ENCODE results near the gene UVRAG.
A peak's percentile ranks its signal among the peaks of the same experiment; 100 is the strongest.

Gene UVRAG

DNA sequence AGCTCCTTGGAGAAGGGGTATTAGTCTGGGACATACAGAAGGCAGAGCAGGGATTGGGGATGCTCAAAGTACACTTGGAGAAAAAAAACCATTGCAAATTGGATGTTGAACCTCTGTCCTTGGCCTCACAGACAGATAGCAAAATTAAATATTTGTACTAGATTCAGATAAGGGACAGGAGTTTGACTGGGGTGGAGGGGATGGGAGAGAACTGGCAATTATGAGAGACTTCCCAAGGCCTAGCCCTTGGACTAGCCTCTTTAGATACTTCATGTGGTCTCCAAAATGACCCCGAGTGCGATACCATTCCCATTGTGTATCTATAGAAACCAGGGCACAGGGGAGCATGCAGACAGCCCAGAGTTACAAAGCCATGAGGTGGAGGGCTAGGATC lies 30.9 kb upstream of the UVRAG start:
- no peak for DNase-seq

DNA sequence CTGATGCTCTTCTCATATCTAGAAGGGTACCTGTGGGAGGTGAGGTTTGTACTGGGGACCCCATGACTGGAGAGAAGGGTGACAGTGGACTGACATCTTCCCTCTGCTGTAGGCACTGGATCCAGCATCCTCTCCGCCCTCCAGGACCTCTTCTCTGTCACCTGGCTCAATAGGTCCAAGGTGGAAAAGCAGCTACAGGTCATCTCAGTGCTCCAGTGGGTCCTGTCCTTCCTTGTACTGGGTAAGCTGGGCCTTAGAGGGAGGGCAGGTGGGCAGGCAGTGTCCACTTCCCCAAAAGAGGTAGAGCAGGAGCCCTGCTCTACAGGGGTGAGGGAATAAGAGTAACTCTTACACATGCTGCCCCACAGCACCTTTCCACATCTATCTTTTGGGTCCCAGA lies 30.5 kb upstream of the UVRAG start:
- no peak for DNase-seq

DNA sequence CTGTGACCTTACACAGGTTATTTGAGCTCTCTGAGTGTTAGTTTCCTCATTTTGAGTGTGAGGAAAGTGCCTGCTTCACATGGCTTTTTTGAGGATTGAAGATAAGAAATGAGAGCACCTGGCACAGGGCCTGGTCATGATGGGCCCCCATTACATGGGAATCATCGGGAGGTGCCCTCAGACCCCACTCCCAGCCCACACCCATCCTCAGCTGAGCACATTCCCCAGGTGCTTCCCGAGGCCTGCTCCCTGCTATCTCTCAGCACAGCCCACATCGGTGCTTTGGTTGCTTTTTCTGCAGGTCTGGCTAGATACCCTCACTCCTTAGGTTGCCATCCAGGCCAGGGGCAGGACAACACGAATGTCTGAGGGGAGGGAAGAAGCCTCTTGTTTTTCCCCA lies 29.8 kb upstream of the UVRAG start:
- no peak for DNase-seq

GRCh38 chr11:75786101-75786736 lies 28.8 kb upstream of the UVRAG start:
- no peak for DNase-seq

DNA sequence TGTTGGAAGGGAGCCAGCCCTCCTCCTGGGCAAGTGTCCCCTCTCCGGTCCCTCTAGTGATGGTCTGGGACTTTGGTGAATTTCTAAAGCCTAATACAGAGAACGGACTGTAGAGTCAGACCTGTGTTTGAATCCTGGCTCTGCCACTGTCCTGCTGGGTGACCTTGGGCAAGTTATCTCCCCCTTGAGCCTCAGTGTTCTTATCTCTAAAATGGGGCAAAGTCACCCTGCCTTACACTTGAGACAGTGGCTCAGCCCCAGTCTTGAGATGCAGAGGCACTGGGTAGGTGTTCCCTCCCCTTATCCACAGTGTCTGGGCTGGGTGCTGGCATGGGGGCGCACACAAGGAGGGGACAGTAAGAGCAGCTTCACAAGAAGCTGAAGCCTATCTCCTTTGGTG lies 25.5 kb upstream of the UVRAG start:
- no peak for DNase-seq

- no peak for DNase-seq
Measured at GRCh38 chr11:75790986-75791385, 24.0 kb upstream of the UVRAG start.

DNA sequence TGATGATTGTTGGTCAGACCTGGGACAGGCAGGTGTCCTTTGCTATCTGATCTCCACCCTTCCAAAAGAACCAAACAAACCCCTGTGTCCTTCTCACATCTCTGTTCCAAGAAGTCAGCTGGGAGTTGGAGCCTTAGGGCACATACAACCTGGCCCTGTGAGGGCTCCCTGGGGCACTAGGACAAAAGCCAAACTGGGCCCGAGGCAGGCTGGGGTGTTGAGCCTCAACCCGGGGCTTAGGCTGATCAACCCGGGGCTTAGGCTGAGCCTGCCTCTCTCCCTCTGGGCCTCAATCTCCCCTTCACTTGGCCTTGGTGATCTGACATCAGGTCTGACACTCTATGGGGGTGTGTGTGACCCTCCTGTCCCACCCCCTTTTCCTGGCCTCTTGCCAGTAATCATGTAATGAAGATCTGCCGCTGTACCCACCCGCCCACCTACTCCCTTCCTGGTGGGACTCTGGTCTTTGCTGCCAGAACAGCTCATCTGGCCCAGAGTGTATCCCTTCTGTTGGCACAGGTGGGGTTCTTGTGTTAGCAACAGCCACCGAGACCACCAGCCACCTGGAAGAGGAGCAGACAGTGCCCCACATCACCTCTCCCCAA lies 22.8 kb upstream of the UVRAG start:
- no peak for DNase-seq

GRCh38 chr11:75792997-75793800 lies 21.8 kb upstream of the UVRAG start:
- no peak for DNase-seq

DNA sequence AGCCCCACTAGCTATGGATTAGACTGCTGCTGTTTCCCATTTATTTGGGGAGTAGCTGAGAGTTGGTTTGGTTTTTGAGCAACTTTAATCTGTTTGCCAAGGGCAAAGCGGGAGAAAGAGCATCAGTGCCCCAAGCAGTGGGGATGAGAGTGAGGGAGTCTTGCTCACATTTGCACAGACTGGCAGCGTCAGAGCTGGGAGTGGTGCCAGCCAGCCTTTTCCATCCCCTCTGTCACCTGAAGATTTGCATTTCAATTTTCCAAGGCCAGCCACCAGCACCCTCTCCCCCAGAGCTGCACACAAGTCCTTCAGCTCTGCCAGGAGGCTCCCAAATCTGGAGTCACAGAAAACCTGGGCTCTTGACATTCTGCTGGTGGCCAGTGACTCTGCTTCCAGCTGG lies 21.0 kb upstream of the UVRAG start:
- DNase-seq, result no peak

- no peak for DNase-seq
Measured at GRCh38 chr11:75795276-75796090, 19.5 kb upstream of the UVRAG start.

DNA sequence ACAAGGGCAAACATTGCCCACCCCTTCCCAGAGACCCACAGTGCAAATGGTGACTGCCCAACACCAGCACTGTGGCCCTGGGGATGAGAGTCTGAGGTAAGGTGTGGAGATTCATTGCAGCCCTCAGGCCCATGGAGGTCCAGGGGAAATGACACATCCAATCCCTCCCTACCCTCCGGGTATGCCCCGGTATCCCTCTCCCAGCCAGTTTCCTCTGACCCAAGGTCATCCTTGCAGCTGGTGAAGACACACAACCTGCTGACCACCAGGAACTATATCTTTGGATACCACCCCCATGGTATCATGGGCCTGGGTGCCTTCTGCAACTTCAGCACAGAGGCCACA lies 18.9 kb upstream of the UVRAG start:
- no peak for DNase-seq

DNA sequence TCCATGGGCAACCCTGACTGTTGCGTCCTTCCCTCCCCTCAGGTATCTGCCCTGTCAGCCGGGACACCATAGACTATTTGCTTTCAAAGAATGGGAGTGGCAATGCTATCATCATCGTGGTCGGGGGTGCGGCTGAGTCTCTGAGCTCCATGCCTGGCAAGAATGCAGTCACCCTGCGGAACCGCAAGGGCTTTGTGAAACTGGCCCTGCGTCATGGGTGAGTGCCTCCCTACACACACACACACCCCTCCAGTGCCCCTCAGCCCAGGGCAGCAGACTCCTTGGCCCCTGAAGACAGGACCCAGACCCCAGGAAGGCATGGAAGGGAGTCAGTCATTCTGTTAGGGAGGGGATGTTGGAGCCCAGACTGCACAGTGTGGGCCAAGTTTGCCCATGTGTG lies 17.9 kb upstream of the UVRAG start:
- DNase-seq, result no peak

DNA sequence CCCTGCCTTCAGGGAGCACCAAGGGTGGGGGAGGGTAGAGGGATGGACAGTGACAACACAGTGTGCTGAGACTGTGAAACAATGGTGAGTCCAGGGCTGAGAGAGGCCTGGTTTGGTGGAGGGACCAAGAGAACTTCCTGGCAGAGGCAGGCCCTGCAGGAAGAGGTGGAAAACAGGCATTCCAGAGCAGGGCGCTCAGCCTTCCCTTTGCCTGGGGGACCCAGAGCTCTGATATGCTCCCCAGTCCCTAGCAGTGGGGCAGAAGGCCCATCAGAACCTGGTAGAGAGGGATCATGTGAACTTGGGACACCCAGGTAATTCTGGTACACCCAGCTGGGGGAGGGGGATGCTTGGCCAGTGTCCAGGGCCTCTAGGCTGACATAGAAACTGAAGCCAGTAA lies 17.2 kb upstream of the UVRAG start:
- no peak for DNase-seq

DNA sequence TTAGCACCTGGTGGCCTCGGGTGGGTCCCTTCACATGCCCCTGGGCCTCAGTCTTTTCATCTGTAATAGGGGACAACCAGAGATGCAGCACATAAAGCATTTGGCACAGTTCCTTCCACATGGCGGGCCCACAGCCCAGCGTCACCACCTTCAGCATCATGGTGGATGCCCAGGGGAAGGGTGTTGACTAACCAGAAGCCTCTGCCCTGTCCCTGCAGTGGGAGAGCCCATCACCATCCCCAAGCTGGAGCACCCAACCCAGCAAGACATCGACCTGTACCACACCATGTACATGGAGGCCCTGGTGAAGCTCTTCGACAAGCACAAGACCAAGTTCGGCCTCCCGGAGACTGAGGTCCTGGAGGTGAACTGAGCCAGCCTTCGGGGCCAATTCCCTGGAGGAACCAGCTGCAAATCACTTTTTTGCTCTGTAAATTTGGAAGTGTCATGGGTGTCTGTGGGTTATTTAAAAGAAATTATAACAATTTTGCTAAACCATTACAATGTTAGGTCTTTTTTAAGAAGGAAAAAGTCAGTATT lies 14.8 kb upstream of the UVRAG start:
- no peak for DNase-seq

DNA sequence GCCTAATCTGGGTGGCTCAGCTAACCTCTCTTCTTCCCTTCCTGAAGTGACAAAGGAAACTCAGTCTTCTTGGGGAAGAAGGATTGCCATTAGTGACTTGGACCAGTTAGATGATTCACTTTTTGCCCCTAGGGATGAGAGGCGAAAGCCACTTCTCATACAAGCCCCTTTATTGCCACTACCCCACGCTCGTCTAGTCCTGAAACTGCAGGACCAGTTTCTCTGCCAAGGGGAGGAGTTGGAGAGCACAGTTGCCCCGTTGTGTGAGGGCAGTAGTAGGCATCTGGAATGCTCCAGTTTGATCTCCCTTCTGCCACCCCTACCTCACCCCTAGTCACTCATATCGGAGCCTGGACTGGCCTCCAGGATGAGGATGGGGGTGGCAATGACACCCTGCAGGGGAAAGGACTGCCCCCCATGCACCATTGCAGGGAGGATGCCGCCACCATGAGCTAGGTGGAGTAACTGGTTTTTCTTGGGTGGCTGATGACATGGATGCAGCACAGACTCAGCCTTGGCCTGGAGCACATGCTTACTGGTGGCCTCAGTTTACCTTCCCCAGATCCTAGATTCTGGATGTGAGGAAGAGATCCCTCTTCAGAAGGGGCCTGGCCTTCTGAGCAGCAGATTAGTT lies 14.2 kb upstream of the UVRAG start:
- DNase-seq, result no peak

- peak in 1 of 5 experiments; percentile 79 for DNase-seq
Measured at GRCh38 chr11:75801362-75802020, 13.5 kb upstream of the UVRAG start.

GRCh38 chr11:75802021-75802912 lies 12.7 kb upstream of the UVRAG start:
- no peak for DNase-seq

DNA sequence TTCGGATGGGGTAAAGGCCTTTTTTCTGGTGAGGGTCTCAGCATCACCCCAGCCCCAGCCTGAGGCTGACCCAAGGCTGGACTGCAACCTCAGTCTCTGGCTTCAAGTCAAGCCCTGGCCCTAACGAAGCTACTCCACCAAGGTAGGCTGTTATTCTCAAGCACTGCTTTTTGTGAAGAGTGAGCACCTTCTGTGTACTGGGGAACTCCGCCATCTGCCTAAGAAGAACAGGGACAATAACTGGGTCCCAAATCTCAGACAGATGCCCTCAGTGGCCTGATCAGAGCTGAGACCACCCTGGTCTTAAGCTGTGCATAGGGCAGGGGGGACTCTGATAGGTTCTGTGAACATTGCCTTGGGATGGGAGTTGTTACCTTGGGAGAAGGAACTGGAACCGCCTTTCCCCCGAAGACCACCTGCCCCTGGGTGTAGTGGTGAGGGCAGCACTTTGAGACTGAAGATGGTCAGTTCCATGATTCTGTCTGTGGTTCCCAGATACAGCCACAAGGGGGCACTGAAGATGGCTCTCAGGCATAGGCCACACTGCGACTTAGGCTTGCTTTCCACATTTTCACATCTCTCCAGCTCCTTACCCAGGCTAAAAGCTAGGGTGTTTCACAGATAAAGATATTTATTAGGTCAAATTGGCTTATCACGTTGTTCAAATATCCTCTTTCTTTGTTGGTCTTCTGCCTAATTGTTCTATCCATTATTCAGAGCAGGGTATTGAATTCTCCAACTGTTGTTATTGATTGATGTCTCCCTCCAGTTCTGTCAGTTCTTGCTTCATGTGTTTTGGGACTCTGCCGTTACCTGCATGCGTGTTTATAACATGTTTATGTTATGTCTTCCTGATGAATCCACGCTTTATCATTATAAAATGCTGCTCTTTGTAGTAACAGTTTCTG lies 11.8 kb upstream of the UVRAG start:
- peak; percentile 25 to 62 (median 50) for DNase-seq

- DNase-seq, result no peak
Measured at GRCh38 chr11:75809111-75809510, 5.9 kb upstream of the UVRAG start.

DNA sequence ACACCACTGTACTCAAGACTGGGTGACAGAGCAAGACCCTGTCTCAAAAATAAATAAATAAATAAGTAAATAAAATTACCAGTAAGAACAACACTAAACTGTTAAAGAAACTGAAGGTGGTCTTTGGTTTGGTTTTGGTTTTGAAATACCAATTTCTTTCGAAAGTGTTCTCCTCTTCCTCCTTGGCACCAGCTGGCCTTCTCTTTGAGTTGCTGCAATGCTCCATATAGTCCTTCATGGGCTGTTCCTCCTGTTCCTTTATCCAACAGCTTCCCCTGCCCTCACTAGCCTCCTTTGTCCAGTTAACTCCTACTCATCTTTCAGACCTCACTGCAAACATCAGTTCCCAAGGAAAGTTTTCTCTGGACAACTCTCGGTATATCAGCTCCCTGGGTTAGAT lies 5.0 kb upstream of the UVRAG start:
- no peak for DNase-seq
